ENCODE measurements around the gene TDRD7.

GRCh38 chr9:97394881-97395280 is 17.0 kb upstream of the TDRD7 start:
- TF ChIP-seq CTCF (IDR thresholded peaks at IDR 0.05) (no peak), POLR2A (IDR thresholded peaks at IDR 0.05) (no peak), POLR2AphosphoS5 (IDR thresholded peaks at IDR 0.05) (no peak)
